ACC112 (cell line): ENCODE measurements around the gene HS3ST6.

Experiments
- H2AFZ ChIP-seq: fragments of 200-600 bp; sonication (generic); one replicate; pipeline ENCODE4 v1.6.0; 2017; ENCODE audit warnings: antibody characterized with exemption, low read length; ENCODE audit not compliant: unreplicated experiment
- H3K27ac ChIP-seq: fragments of 200-600 bp; sonication (generic); 2 replicates; pipeline ENCODE4 v1.5.1; 2014; ENCODE audit warnings: low read depth, mild to moderate bottlenecking, antibody characterized with exemption, low read length, moderate library complexity
- H3K27me3 ChIP-seq: fragments of 200-600 bp; sonication (generic); 2 replicates; pipeline ENCODE4 v1.6.1; 2014; ENCODE audit warnings: mild to moderate bottlenecking, antibody characterized with exemption, low read length, moderate library complexity, mixed read lengths; ENCODE audit not compliant: insufficient read depth
- H3K36me3 ChIP-seq: fragments of 200-600 bp; sonication (generic); 2 replicates; pipeline ENCODE4 v1.6.1; 2016; ENCODE audit warnings: mild to moderate bottlenecking, antibody characterized with exemption, low read length, moderate library complexity, mixed read lengths; ENCODE audit not compliant: insufficient read depth
- H3K4me1 ChIP-seq: fragments of 200-600 bp; sonication (generic); one replicate; pipeline ENCODE4 v1.6.1; 2016; ENCODE audit warnings: low read length, mixed read lengths; ENCODE audit not compliant: insufficient read depth, unreplicated experiment, control insufficient read depth
- H3K4me3 ChIP-seq: fragments of 200-600 bp; sonication (generic); 2 replicates; pipeline ENCODE4 v1.5.1; 2014; ENCODE audit warnings: mild to moderate bottlenecking, low read depth, low read length
- H3K79me2 ChIP-seq: fragments of 200-600 bp; sonication (generic); one replicate; pipeline ENCODE4 v1.6.0; 2016; ENCODE audit warnings: low read length; ENCODE audit not compliant: control insufficient read depth, unreplicated experiment, insufficient read depth

The HS3ST6 gene

GRCh38 chr16:1912215-1912543 lies 6.0 kb downstream of the HS3ST6 start:
- Histone ChIP-seq H2AFZ (no peak overlapping the region), H3K79me2 (no peaks in the 10 kb centered on the region), H3K36me3 (no peaks in the 10 kb centered on the region), H3K27ac (no peak overlapping the region), H3K27me3 (peaks cover 10% of the 10 kb centered on the region), H3K4me3 (no peak overlapping the region), H3K4me1 (no peaks in the 10 kb centered on the region)

GRCh38 chr16:1911467-1912214 lies 6.6 kb downstream of the HS3ST6 start:
- H3K4me1 ChIP-seq = no peaks in the 10 kb centered on the region
- H3K27ac ChIP-seq = no peak overlapping the region
- no peaks in the 10 kb centered on the region for H3K79me2 ChIP-seq
- peaks cover 4% of the 10 kb centered on the region for H3K27me3 ChIP-seq
- H3K4me3 ChIP-seq = no peak overlapping the region
- no peaks in the 10 kb centered on the region for H3K36me3 ChIP-seq
- H2AFZ ChIP-seq = no peak overlapping the region

- peaks cover 4% of the 10 kb centered on the region; the same call in 1 of the 2 replicates for H3K27me3 ChIP-seq
- H3K36me3 ChIP-seq = no peaks in the 10 kb centered on the region
- H3K4me3 ChIP-seq = no peak overlapping the region
- H3K79me2 ChIP-seq = no peaks in the 10 kb centered on the region
- H2AFZ ChIP-seq = no peak overlapping the region
- H3K27ac ChIP-seq = no peak overlapping the region
- no peaks in the 10 kb centered on the region for H3K4me1 ChIP-seq
Measured at GRCh38 chr16:1909561-1910231, 8.5 kb downstream of the HS3ST6 start.

- Histone ChIP-seq H3K27ac (no peak overlapping the region), H3K27me3 (peaks cover 9% of the 10 kb centered on the region; the same call in 1 of the 2 replicates), H3K79me2 (no peaks in the 10 kb centered on the region), H3K4me3 (no peak overlapping the region), H2AFZ (no peak overlapping the region), H3K4me1 (no peaks in the 10 kb centered on the region), H3K36me3 (no peaks in the 10 kb centered on the region)
Measured at GRCh38 chr16:1908983-1909382, 9.2 kb downstream of the HS3ST6 start.

- no peak overlapping the region for H3K4me3 ChIP-seq
- no peak overlapping the region for H2AFZ ChIP-seq
- H3K4me1 ChIP-seq = no peaks in the 10 kb centered on the region
- H3K27me3 ChIP-seq = peaks cover 12% of the 10 kb centered on the region; the same call in 1 of the 2 replicates
- H3K27ac ChIP-seq = no peak overlapping the region
- no peaks in the 10 kb centered on the region for H3K36me3 ChIP-seq
- H3K79me2 ChIP-seq = no peaks in the 10 kb centered on the region
Measured at GRCh38 chr16:1908184-1908583, 10.0 kb downstream of the HS3ST6 start.

- Histone ChIP-seq H3K27me3 (peaks cover 12% of the 10 kb centered on the region; the same call in 1 of the 2 replicates), H2AFZ (no peak overlapping the region), H3K4me3 (no peak overlapping the region), H3K36me3 (no peaks in the 10 kb centered on the region), H3K79me2 (no peaks in the 10 kb centered on the region), H3K4me1 (no peaks in the 10 kb centered on the region), H3K27ac (no peak overlapping the region)
Measured at GRCh38 chr16:1907226-1907860, 10.9 kb downstream of the HS3ST6 start.

GRCh38 chr16:1906846-1907165 lies 11.4 kb downstream of the HS3ST6 start:
- Histone ChIP-seq H3K27me3 (peaks cover 12% of the 10 kb centered on the region; the same call in 1 of the 2 replicates), H3K27ac (no peak overlapping the region), H2AFZ (no peak overlapping the region), H3K36me3 (no peaks in the 10 kb centered on the region), H3K4me1 (no peaks in the 10 kb centered on the region), H3K79me2 (no peaks in the 10 kb centered on the region), H3K4me3 (no peak overlapping the region)

- Histone ChIP-seq H3K27ac (no peak overlapping the region), H3K79me2 (no peaks in the 10 kb centered on the region), H3K27me3 (peaks cover 12% of the 10 kb centered on the region; the same call in 1 of the 2 replicates), H3K36me3 (no peaks in the 10 kb centered on the region), H2AFZ (no peak overlapping the region), H3K4me1 (no peaks in the 10 kb centered on the region), H3K4me3 (no peak overlapping the region)
Measured at GRCh38 chr16:1906055-1906845, 12.0 kb downstream of the HS3ST6 start.

- H3K36me3 ChIP-seq = no peaks in the 10 kb centered on the region
- H3K27ac ChIP-seq = no peak overlapping the region
- H3K27me3 ChIP-seq = peaks cover 19% of the 10 kb centered on the region; the same call in 1 of the 2 replicates
- H3K79me2 ChIP-seq = no peaks in the 10 kb centered on the region
- no peaks in the 10 kb centered on the region for H3K4me1 ChIP-seq
- no peak overlapping the region for H2AFZ ChIP-seq
- no peak overlapping the region for H3K4me3 ChIP-seq
Measured at GRCh38 chr16:1903845-1904840, 14.1 kb downstream of the HS3ST6 start.
